ENCODE measurements around the gene GLYATL2. TPM values are rescaled to one million over a fixed set of nuclear protein-coding genes. Genes with fewer than 3 reads are reported as not detected.

The GLYATL2 gene
- polyA plus RNA-seq, 1 of the 3 experiments (the other 2 are of a cell fraction): 0.31 TPM

DNA sequence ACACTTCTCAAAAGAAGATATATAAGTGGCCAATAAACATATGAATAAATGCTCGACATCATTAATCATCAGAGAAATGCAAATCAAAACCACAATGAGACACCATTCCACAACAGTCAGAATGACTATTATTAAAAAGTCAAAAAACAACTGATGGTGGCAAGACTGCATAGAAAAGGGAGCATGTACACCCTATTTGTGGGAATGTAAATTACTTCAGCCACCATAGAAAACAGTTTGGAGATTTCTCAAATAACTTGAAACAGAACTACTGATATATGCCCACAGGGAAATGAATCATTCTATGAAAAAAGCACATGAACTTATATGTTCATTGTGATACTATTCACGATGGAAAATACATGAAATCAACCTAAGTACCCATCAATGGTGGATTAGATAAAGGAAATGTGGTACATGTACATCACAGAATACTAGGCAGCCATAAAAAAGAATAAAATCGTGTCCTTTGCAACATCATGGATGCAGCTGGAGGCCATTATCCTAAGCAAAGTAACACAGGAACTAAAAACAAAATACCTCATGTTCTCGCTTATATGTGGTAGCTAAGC, 42.4 kb downstream of the GLYATL2 start:
- H2AFZ ChIP-seq (ENCODE audit: low read depth): no peak overlapping the region
- DNase-seq: no peak
- no peaks in the 10 kb centered on the region for H3K4me1 ChIP-seq (ENCODE audit: control insufficient read depth in 1 of 2, insufficient read depth in 2 of 2, low read depth in 1 of 2, low read length in 1 of 2)
- no peak overlapping the region for H3K9ac ChIP-seq
- H3K4me3 ChIP-seq (ENCODE audit: low read depth in 2 of 2, low read length in 1 of 2): no peak overlapping the region
- no peaks in the 10 kb centered on the region for H3K9me3 ChIP-seq
- CTCF ChIA-PET: no interaction called here
- H3K27me3 ChIP-seq (ENCODE audit: insufficient read depth): no peaks in the 10 kb centered on the region
- no peak for TF ChIP-seq TEAD4 (IDR thresholded peaks at IDR 0.05; ENCODE audit: borderline replicate concordance, insufficient read depth)
- TF ChIP-seq, protein P1, sequence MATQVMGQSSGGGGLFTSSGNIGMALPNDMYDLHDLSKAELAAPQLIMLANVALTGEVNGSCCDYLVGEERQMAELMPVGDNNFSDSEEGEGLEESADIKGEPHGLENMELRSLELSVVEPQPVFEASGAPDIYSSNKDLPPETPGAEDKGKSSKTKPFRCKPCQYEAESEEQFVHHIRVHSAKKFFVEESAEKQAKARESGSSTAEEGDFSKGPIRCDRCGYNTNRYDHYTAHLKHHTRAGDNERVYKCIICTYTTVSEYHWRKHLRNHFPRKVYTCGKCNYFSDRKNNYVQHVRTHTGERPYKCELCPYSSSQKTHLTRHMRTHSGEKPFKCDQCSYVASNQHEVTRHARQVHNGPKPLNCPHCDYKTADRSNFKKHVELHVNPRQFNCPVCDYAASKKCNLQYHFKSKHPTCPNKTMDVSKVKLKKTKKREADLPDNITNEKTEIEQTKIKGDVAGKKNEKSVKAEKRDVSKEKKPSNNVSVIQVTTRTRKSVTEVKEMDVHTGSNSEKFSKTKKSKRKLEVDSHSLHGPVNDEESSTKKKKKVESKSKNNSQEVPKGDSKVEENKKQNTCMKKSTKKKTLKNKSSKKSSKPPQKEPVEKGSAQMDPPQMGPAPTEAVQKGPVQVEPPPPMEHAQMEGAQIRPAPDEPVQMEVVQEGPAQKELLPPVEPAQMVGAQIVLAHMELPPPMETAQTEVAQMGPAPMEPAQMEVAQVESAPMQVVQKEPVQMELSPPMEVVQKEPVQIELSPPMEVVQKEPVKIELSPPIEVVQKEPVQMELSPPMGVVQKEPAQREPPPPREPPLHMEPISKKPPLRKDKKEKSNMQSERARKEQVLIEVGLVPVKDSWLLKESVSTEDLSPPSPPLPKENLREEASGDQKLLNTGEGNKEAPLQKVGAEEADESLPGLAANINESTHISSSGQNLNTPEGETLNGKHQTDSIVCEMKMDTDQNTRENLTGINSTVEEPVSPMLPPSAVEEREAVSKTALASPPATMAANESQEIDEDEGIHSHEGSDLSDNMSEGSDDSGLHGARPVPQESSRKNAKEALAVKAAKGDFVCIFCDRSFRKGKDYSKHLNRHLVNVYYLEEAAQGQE (IDR thresholded peaks at IDR 0.05; ENCODE audit: low read depth, low read length): no peak
- under 1% methylated on average over 4 of the region's 4 CpGs for WGBS (ENCODE audit: low lambda C conversion rate)
- no peaks in the 10 kb centered on the region for H4K20me1 ChIP-seq (ENCODE audit: insufficient read depth)
- H3K27ac ChIP-seq (ENCODE audit: low read depth in 2 of 2, low read length in 1 of 2): no peak overlapping the region
- no peaks in the 10 kb centered on the region for H3F3A ChIP-seq (replicated peaks; ENCODE audit: insufficient read depth)
- no peaks in the 10 kb centered on the region for H3K79me2 ChIP-seq (ENCODE audit: insufficient read depth)
- no peaks in the 10 kb centered on the region for H3K9me2 ChIP-seq
- POLR2A ChIA-PET: no interaction called here
- no peaks in the 10 kb centered on the region for H3K36me3 ChIP-seq (replicated peaks in 1 of 2; ENCODE audit: control insufficient read depth in 1 of 2, insufficient read depth in 2 of 2, low read length in 1 of 2)
- H3K4me2 ChIP-seq: no peak overlapping the region

DNA sequence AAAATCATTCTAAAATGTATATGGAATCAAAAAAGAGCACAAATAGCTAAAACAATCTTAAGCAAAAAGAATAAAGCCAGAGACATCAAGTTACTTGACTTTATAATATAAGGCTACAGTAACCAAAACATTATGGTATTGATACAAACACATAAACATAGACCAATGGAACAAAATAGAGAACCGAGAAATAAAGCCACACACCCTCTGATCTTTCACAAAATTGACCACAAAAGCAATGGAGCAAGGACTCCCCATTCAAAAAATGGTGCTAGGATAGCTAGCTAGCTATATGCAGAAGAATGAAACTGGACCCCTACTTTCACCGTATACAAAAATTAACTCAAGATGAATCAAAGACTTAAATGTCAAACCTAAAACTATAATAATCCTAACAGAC, 43.2 kb downstream of the GLYATL2 start:
- Histone ChIP-seq H3K79me2 (ENCODE audit: insufficient read depth) (no peaks in the 10 kb centered on the region), H4K20me1 (ENCODE audit: insufficient read depth) (no peaks in the 10 kb centered on the region), H3K9me3 (no peaks in the 10 kb centered on the region), H3K9ac (no peak overlapping the region), H3K27me3 (ENCODE audit: insufficient read depth) (peaks cover 5% of the 10 kb centered on the region; the same call in 1 of the 2 replicates), H3K27ac (ENCODE audit: low read depth in 2 of 2, low read length in 1 of 2) (no peak overlapping the region), H3F3A (replicated peaks; ENCODE audit: insufficient read depth) (no peaks in the 10 kb centered on the region), H2AFZ (ENCODE audit: low read depth) (no peak overlapping the region), H3K4me3 (ENCODE audit: low read depth in 2 of 2, low read length in 1 of 2) (no peak overlapping the region), H3K9me2 (no peaks in the 10 kb centered on the region), H3K4me1 (ENCODE audit: control insufficient read depth in 1 of 2, insufficient read depth in 2 of 2, low read depth in 1 of 2, low read length in 1 of 2) (no peaks in the 10 kb centered on the region; a peak in 2 of 4 replicates), H3K4me2 (no peak overlapping the region), H3K36me3 (replicated peaks in 1 of 2; ENCODE audit: control insufficient read depth in 1 of 2, insufficient read depth in 2 of 2, low read length in 1 of 2) (no peaks in the 10 kb centered on the region)
- TF ChIP-seq, protein P1 (IDR thresholded peaks at IDR 0.05; ENCODE audit: low read depth, low read length): no peak
- TF ChIP-seq FOXM1 (IDR thresholded peaks at IDR 0.05; ENCODE audit: low read depth) (no peak), TEAD4 (IDR thresholded peaks at IDR 0.05; ENCODE audit: borderline replicate concordance, insufficient read depth) (no peak), JUND (IDR thresholded peaks at IDR 0.05) (no peak), EP300 (IDR thresholded peaks at IDR 0.05; ENCODE audit: borderline replicate concordance in 1 of 2, low read depth in 1 of 2, low read length in 1 of 2) (no peak), SIN3A (IDR thresholded peaks at IDR 0.05; ENCODE audit: borderline replicate concordance, low read depth, low read length) (no peak)
- 31% methylated on average over 2 of the region's 2 CpGs for WGBS (ENCODE audit: low lambda C conversion rate)
- CTCF ChIA-PET: no interaction called here
- POLR2A ChIA-PET: no interaction called here
- DNase-seq: no peak

All from SK-N-SH (cell line).